ENCODE data around the gene MTCL1. TPM values are rescaled to one million over a fixed set of nuclear protein-coding genes. Genes with fewer than 3 reads are reported as not detected.

Gene MTCL1
- total RNA-seq, 1 donor from 2014 or later, result 100 TPM

DNA sequence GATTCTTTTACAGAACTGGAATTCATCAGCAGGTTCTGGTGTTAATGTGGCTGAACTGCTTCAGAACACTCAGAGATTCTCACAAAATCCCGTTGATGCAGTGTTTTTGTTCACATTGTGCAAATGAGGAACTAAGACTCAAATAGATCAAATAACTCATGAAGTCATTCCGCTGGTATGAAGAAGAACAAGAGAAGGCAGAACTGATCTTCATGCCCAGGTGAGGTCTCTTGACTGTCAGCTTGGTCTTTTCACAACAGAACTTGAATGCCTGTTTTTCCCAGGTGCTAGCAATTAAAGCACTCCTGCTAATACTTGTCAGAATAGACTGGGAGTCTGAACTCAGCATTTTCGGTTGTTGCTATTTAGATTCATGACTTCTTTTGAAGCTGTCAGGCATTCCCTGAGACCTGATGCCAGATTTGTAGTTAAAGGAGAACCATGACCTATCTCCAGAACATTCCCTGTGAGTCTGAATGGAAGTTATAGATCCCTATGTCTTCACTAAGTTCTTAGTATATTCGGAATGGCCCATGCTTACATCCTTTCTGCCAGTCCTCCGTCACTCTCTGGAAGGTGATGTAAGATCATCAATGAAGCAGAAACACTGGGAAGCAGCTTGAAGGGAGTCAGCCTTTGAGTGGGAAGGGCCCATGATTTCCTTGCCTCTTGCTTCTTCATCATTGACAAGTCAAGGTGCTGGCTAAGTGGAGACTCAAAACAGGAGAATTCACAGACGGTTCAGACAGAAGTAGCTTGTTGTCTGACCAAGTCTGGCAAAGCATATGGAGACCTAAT lies 155.7 kb downstream of the MTCL1 start:
- Mint-ChIP-seq H3K27me3 (ENCODE audit: unreplicated experiment) (no peaks in the 10 kb centered on the region), H3K9me3 (ENCODE audit: unreplicated experiment) (peaks cover 3% of the 10 kb centered on the region), H3K36me3 (ENCODE audit: unreplicated experiment) (peaks cover 4% of the 10 kb centered on the region), H3K4me3 (ENCODE audit: unreplicated experiment) (no peak overlapping the region), H3K27ac (ENCODE audit: unreplicated experiment) (no peak overlapping the region), H3K4me1 (ENCODE audit: low read depth, unreplicated experiment) (no peaks in the 10 kb centered on the region)
- DNase-seq, result no peak
- TF ChIP-seq, protein P1, sequence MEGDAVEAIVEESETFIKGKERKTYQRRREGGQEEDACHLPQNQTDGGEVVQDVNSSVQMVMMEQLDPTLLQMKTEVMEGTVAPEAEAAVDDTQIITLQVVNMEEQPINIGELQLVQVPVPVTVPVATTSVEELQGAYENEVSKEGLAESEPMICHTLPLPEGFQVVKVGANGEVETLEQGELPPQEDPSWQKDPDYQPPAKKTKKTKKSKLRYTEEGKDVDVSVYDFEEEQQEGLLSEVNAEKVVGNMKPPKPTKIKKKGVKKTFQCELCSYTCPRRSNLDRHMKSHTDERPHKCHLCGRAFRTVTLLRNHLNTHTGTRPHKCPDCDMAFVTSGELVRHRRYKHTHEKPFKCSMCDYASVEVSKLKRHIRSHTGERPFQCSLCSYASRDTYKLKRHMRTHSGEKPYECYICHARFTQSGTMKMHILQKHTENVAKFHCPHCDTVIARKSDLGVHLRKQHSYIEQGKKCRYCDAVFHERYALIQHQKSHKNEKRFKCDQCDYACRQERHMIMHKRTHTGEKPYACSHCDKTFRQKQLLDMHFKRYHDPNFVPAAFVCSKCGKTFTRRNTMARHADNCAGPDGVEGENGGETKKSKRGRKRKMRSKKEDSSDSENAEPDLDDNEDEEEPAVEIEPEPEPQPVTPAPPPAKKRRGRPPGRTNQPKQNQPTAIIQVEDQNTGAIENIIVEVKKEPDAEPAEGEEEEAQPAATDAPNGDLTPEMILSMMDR (IDR thresholded peaks at IDR 0.05; ENCODE audit: partially characterized antibody, unreplicated experiment), result no peak

DNA sequence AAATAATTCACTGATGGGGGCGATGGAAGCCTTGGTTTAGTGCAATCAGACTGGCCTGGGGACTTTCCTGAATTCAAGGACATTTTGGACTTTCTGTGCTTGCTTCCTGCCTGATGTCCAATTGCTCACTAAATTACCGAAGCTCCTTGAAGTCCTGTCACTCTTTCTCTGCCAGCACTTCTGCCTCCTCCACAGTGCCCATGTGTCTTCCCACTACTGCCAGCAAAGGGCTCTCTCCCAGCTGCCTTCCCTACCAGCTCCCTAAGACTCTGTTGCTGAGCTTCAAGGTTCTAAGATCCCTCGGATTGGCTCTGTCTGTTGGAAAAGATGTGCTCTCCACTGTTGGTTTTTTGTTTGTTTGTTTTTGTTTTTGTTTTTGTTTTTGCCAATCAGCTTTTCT lies 158.1 kb downstream of the MTCL1 start:
- Mint-ChIP-seq H3K4me1 (ENCODE audit: low read depth, unreplicated experiment) (peaks cover 3% of the 10 kb centered on the region), H3K27ac (ENCODE audit: unreplicated experiment) (no peak overlapping the region), H3K9me3 (ENCODE audit: unreplicated experiment) (peaks cover 3% of the 10 kb centered on the region), H3K27me3 (ENCODE audit: unreplicated experiment) (no peaks in the 10 kb centered on the region), H3K36me3 (ENCODE audit: unreplicated experiment) (peaks cover 4% of the 10 kb centered on the region), H3K4me3 (ENCODE audit: unreplicated experiment) (no peak overlapping the region)
- TF ChIP-seq, protein P1 (IDR thresholded peaks at IDR 0.05; ENCODE audit: partially characterized antibody, unreplicated experiment), result no peak
- DNase-seq, result no peak

DNA sequence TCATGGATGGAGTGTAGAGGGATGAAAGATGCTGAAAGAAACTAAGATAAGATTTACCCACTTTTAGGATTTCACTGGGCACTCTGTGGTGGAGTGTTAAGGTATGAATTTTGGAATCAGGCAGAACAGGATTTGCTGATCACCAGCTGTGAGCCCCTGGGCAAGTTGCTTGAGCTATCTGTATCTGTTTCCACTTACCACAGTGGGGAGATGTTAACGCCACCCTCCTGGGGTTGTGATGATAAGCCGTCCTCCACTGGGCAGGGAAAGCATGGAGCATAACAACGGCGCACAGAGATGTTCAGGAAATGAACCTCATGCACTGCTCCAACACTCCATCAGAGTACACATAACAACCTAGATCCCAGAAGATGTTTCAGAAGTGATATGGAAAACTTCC lies 160.6 kb downstream of the MTCL1 start:
- H3K4me3 Mint-ChIP-seq (ENCODE audit: unreplicated experiment), result no peak overlapping the region
- no peak for DNase-seq
- peaks cover 4% of the 10 kb centered on the region for H3K36me3 Mint-ChIP-seq (ENCODE audit: unreplicated experiment)
- TF ChIP-seq, protein P1 (IDR thresholded peaks at IDR 0.05; ENCODE audit: partially characterized antibody, unreplicated experiment), result no peak
- H3K4me1 Mint-ChIP-seq (ENCODE audit: low read depth, unreplicated experiment), result peaks cover 3% of the 10 kb centered on the region
- peaks cover 3% of the 10 kb centered on the region for H3K9me3 Mint-ChIP-seq (ENCODE audit: unreplicated experiment)
- H3K27ac Mint-ChIP-seq (ENCODE audit: unreplicated experiment), result no peak overlapping the region
- no peaks in the 10 kb centered on the region for H3K27me3 Mint-ChIP-seq (ENCODE audit: unreplicated experiment)

DNA sequence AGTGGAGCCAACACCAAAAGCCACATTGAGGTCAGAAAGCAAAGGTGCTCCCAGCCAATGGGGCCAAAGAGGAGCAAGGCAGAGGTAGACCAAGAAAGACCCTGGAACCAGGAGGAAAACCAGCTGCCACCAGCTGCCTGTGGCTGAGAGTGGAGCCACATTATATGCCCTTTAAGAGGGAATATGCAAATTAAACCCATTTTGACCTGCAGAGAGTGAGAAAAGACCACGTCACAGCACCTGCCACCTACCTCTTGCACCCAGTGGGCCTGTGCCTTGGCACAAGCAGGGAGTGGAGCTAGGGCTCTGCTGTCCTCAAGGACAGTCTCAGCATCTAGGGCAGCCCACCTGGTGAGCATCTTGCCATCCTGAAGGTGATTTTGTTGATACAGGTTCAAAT lies 161.3 kb downstream of the MTCL1 start:
- TF ChIP-seq, protein P1 (IDR thresholded peaks at IDR 0.05; ENCODE audit: partially characterized antibody, unreplicated experiment), result no peak
- H3K4me3 Mint-ChIP-seq (ENCODE audit: unreplicated experiment), result no peak overlapping the region
- H3K36me3 Mint-ChIP-seq (ENCODE audit: unreplicated experiment), result peaks cover 4% of the 10 kb centered on the region
- no peak for DNase-seq
- no peak overlapping the region for H3K27ac Mint-ChIP-seq (ENCODE audit: unreplicated experiment)
- H3K27me3 Mint-ChIP-seq (ENCODE audit: unreplicated experiment), result no peaks in the 10 kb centered on the region
- H3K4me1 Mint-ChIP-seq (ENCODE audit: low read depth, unreplicated experiment), result peaks cover 3% of the 10 kb centered on the region
- peaks cover 3% of the 10 kb centered on the region for H3K9me3 Mint-ChIP-seq (ENCODE audit: unreplicated experiment)

DNA sequence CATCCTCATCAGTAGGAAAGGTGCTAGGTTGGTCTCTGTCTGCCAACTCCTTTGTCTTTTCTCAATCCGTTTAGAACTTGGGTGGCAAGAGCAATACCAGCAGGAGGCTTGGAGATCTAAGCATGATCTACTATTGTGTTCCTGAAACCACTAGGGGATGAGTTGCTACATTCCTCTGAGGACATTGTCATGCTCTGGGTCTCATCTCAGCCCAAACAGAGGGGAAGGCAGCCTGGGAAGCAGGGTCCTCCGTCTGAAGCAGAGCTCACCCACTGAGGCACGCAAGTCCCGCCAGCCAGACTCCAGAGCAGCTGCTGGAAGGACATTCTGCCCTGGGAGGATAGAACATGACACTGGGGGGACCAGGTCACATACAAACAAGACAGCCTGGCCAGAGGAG lies 162.9 kb downstream of the MTCL1 start:
- TF ChIP-seq, protein P1 (IDR thresholded peaks at IDR 0.05; ENCODE audit: partially characterized antibody, unreplicated experiment), result no peak
- H3K4me3 Mint-ChIP-seq (ENCODE audit: unreplicated experiment), result no peak overlapping the region
- H3K27ac Mint-ChIP-seq (ENCODE audit: unreplicated experiment), result no peak overlapping the region
- no peaks in the 10 kb centered on the region for H3K27me3 Mint-ChIP-seq (ENCODE audit: unreplicated experiment)
- DNase-seq, result no peak
- H3K36me3 Mint-ChIP-seq (ENCODE audit: unreplicated experiment), result peaks cover 4% of the 10 kb centered on the region
- peaks cover 5% of the 10 kb centered on the region for H3K4me1 Mint-ChIP-seq (ENCODE audit: low read depth, unreplicated experiment)
- peaks cover 3% of the 10 kb centered on the region for H3K9me3 Mint-ChIP-seq (ENCODE audit: unreplicated experiment)

Measured in glutamatergic neuron (in vitro differentiated cells).